WI38 (cell line): ENCODE results near the gene DTX4.

ENCODE experiments used
- H3K4me3 ChIP-seq: 2 replicates; pipeline ENCODE4 v1.5.1; 2011; ENCODE audit warnings: low read depth, mild to moderate bottlenecking, control low read depth, low read length
- CTCF ChIP-seq: IDR thresholded peaks from 2 replicates; pipeline ENCODE4 v1.5.1; 2012; ENCODE audit warnings: low read depth, mild to moderate bottlenecking, control low read depth, low read length

Gene DTX4

GRCh38 chr11:59201353-59201752 is 29.4 kb downstream of the DTX4 start:
- H3K4me3 ChIP-seq, result no peak overlapping the region
- TF ChIP-seq CTCF, result no peak

GRCh38 chr11:59204746-59205145 is 32.8 kb downstream of the DTX4 start:
- no peak for TF ChIP-seq CTCF
- H3K4me3 ChIP-seq, result no peak overlapping the region

- no peak for TF ChIP-seq CTCF
- H3K4me3 ChIP-seq, result no peak overlapping the region
These were observed 33.7 kb downstream of the DTX4 start for GRCh38 chr11:59205648-59206047.

GRCh38 chr11:59206635-59207034 is 34.7 kb downstream of the DTX4 start:
- peak; percentile 71 for TF ChIP-seq CTCF
- no peak overlapping the region for H3K4me3 ChIP-seq

GRCh38 chr11:59207988-59208451 is 36.1 kb downstream of the DTX4 start:
- peak; percentile 65 for TF ChIP-seq CTCF
- no peak overlapping the region for H3K4me3 ChIP-seq

GRCh38 chr11:59208956-59209355 is 37.0 kb downstream of the DTX4 start:
- H3K4me3 ChIP-seq, result no peak overlapping the region
- no peak for TF ChIP-seq CTCF

- TF ChIP-seq CTCF, result no peak
- no peak overlapping the region for H3K4me3 ChIP-seq
These were observed 40.3 kb downstream of the DTX4 start for GRCh38 chr11:59212222-59212621.
